KG1 (cell line): ENCODE data around the gene TNXB.
"Not testable (repeated sequence)": the region's sequence is repeated elsewhere in the genome, so short reads cannot be mapped to it uniquely, and the experiment has no call there.

Experiments
- DNase-seq: peaks from one replicate; lab custom pipeline; 2025; lab: John Stamatoyannopoulos, UW

TNXB gene

GRCh38 chr6:32112431-32112980, 3.4 kb upstream of the TNXB start:
- DNase-seq, result no peak

GRCh38 chr6:32111424-32112066, 2.4 kb upstream of the TNXB start:
- no peak for DNase-seq

- no peak for DNase-seq
These were observed 1.5 kb upstream of the TNXB start for GRCh38 chr6:32110632-32111031.

- no peak for DNase-seq
These were observed 625 bp upstream of the TNXB start for GRCh38 chr6:32109765-32110160.

- DNase-seq, result no peak
These were observed 418 bp downstream of the TNXB start for GRCh38 chr6:32108727-32109113.

- no peak for DNase-seq
These were observed 977 bp downstream of the TNXB start for GRCh38 chr6:32108094-32108627.

GRCh38 chr6:32107406-32107805, 1.7 kb downstream of the TNXB start:
- DNase-seq, result no peak

GRCh38 chr6:32105433-32105832, 3.7 kb downstream of the TNXB start:
- DNase-seq, result no peak

- no peak for DNase-seq
These were observed 6.9 kb downstream of the TNXB start for GRCh38 chr6:32102255-32102654.

- not testable (repeated sequence) for DNase-seq
These were observed 8.9 kb downstream of the TNXB start for GRCh38 chr6:32100251-32100650.

- DNase-seq, result no peak
These were observed 11.8 kb downstream of the TNXB start for GRCh38 chr6:32097364-32097763.

GRCh38 chr6:32096394-32097258, 12.5 kb downstream of the TNXB start:
- DNase-seq, result no peak

GRCh38 chr6:32096087-32096393, 13.1 kb downstream of the TNXB start:
- DNase-seq, result no peak

- DNase-seq, result no peak
These were observed 13.6 kb downstream of the TNXB start for GRCh38 chr6:32095338-32096086.

GRCh38 chr6:32092760-32093497, 16.2 kb downstream of the TNXB start:
- no peak for DNase-seq

GRCh38 chr6:32089082-32089828, 19.9 kb downstream of the TNXB start:
- DNase-seq, result no peak

GRCh38 chr6:32088487-32089049, 20.6 kb downstream of the TNXB start:
- no peak for DNase-seq

GRCh38 chr6:32087574-32088486, 21.3 kb downstream of the TNXB start:
- no peak for DNase-seq
